HG02938 (cell line): ENCODE data around the gene NOA1.

Source experiments
- ATAC-seq: cut with Tn5 transposase; IDR thresholded peaks from one replicate; pipeline ENCODE4 v1.9.1; 2021; ENCODE audit warnings: mild to moderate bottlenecking, moderate library complexity; ENCODE audit not compliant: unreplicated experiment

NOA1 gene

GRCh38 chr4:56977321-56978012, at the start of gene NOA1:
NOA1 (minus strand) TSS chr4:56977606; CDS start chr4:56977585, 21 bp downstream.
- peak; percentile 79 for ATAC-seq

GRCh38 chr4:57023104-57023503, 45.7 kb upstream of the NOA1 start:
- no peak for ATAC-seq

GRCh38 chr4:57020467-57021101, 43.2 kb upstream of the NOA1 start:
- no peak for ATAC-seq

- no peak for ATAC-seq
Measured at GRCh38 chr4:57018980-57019379, 41.6 kb upstream of the NOA1 start.

- ATAC-seq: no peak
Measured at GRCh38 chr4:57013543-57014120, 36.2 kb upstream of the NOA1 start.

GRCh38 chr4:56999751-57000150, 22.3 kb upstream of the NOA1 start:
- ATAC-seq: no peak

GRCh38 chr4:56995525-56995924, 18.1 kb upstream of the NOA1 start:
- no peak for ATAC-seq

GRCh38 chr4:56990109-56990905, 12.9 kb upstream of the NOA1 start:
- ATAC-seq: no peak

GRCh38 chr4:56986952-56987351, 9.5 kb upstream of the NOA1 start:
- no peak for ATAC-seq

GRCh38 chr4:56986192-56986591, 8.8 kb upstream of the NOA1 start:
- no peak for ATAC-seq

- ATAC-seq: no peak
Measured at GRCh38 chr4:56981795-56982201, 4.4 kb upstream of the NOA1 start.

GRCh38 chr4:56979421-56980072, 2.1 kb upstream of the NOA1 start:
- no peak for ATAC-seq

GRCh38 chr4:56978750-56979303, 1.4 kb upstream of the NOA1 start, which contains the start of gene POLR2B:
POLR2B (plus strand) TSS chr4:56978896; CDS start chr4:56978986, 90 bp downstream.
- ATAC-seq: peak; percentile 38

GRCh38 chr4:56976837-56977320, 527 bp downstream of the NOA1 start:
- peak; percentile 19 for ATAC-seq

GRCh38 chr4:56976283-56976836, 1.0 kb downstream of the NOA1 start:
- no peak for ATAC-seq

GRCh38 chr4:56973336-56973735, 4.1 kb downstream of the NOA1 start:
- no peak for ATAC-seq

- no peak for ATAC-seq
Measured at GRCh38 chr4:56972809-56973208, 4.6 kb downstream of the NOA1 start.

- ATAC-seq: no peak
Measured at GRCh38 chr4:56972389-56972788, 5.0 kb downstream of the NOA1 start.

- no peak for ATAC-seq
Measured at GRCh38 chr4:56971383-56971782, 6.0 kb downstream of the NOA1 start.

- no peak for ATAC-seq
Measured at GRCh38 chr4:56961107-56961500, 16.3 kb downstream of the NOA1 start.
